RWPE1 (cell line): ENCODE measurements around the gene ERC2.

ENCODE experiments used
- CTCF ChIA-PET: fragments of 350-600 bp; sonication (Branson Sonifier 250); formaldehyde crosslinking; extraction: SDS; loops from one replicate; lab custom pipeline; 2021; lab: Yijun Ruan, JAX
- POLR2A ChIA-PET: fragments of 400-600 bp; formaldehyde crosslinking; extraction: SDS; loops from one replicate; lab custom pipeline; 2020; ENCODE audit warnings: antibody characterized with exemption; ENCODE audit not compliant: low non-redundant PET; lab: Yijun Ruan, JAX
- DNase-seq: peaks from one replicate; pipeline ENCODE4 v3.0.0; 2012; ENCODE audit warnings: low spot score
- H3K27ac ChIP-seq: fragments of 450-650 bp; 2 replicates; pipeline ENCODE4 v1.5.1; 2017
- CTCF ChIP-seq: fragments of 450-650 bp; conservative IDR thresholded peaks from 2 replicates; pipeline ENCODE4 v1.5.1; 2017; ENCODE audit warnings: low read depth, mild to moderate bottlenecking

The ERC2 gene

GRCh38 chr3:55576621-55577388 is 891.5 kb downstream of the ERC2 start:
- TF ChIP-seq CTCF = no peak
- ChIA-PET CTCF (interaction anchor here (0.7 kb wide), 1 partner anchor 103 kb away, joined by 3 read pairs; no protein-coding TSS in a partner anchor), POLR2A (no interaction called here)
- H3K27ac ChIP-seq = no peak overlapping the region
- no peak for DNase-seq

GRCh38 chr3:55574671-55575070 is 893.6 kb downstream of the ERC2 start:
- POLR2A ChIA-PET = no interaction called here

GRCh38 chr3:55572816-55573215 is 895.5 kb downstream of the ERC2 start:
- DNase-seq = no peak
- CTCF ChIA-PET = no interaction called here
- no peak for TF ChIP-seq CTCF
- POLR2A ChIA-PET = no interaction called here
- no peak overlapping the region for H3K27ac ChIP-seq

More at GRCh38 chr3:55574671-55575070, 893.6 kb downstream of the ERC2 start:
- H3K27ac ChIP-seq = no peak overlapping the region
- no peak for TF ChIP-seq CTCF
- no peak for DNase-seq
- CTCF ChIA-PET = no interaction called here

- H3K27ac ChIP-seq = no peak overlapping the region
- ChIA-PET POLR2A (no interaction called here), CTCF (interaction anchor here (0.6 kb wide), 2 partner anchors 55 to 198 kb away, joined by 3 read pairs; no protein-coding TSS in a partner anchor)
These were observed 896.4 kb downstream of the ERC2 start for GRCh38 chr3:55571913-55572312.

GRCh38 chr3:55571216-55571813 is 897.0 kb downstream of the ERC2 start:
- TF ChIP-seq CTCF = no peak
- DNase-seq = no peak
- ChIA-PET CTCF (interaction anchor here (0.6 kb wide), 1 partner anchor 54 kb away, joined by 3 read pairs; no protein-coding TSS in a partner anchor), POLR2A (no interaction called here)
- no peak overlapping the region for H3K27ac ChIP-seq

More at GRCh38 chr3:55571913-55572312, 896.4 kb downstream of the ERC2 start:
- TF ChIP-seq CTCF = no peak
- DNase-seq = no peak

- CTCF ChIA-PET = no interaction called here
- DNase-seq = no peak
- POLR2A ChIA-PET = no interaction called here
- TF ChIP-seq CTCF = no peak
- no peak overlapping the region for H3K27ac ChIP-seq
These were observed 898.0 kb downstream of the ERC2 start for GRCh38 chr3:55570271-55570711.
